WTC11 (cell line): ENCODE measurements around the gene FPR1.

Experiments used
- ZNF232 ChIP-seq: sonication (generic); formaldehyde crosslinking; IDR thresholded peaks from 2 replicates; pipeline ENCODE4 v1.8.0; 2022; ENCODE audit warnings: mild to moderate bottlenecking, missing genetic modification reagents
- TF ChIP-seq, protein P1 (sequence below): sonication (generic); formaldehyde crosslinking; IDR thresholded peaks from 2 replicates; pipeline ENCODE4 v1.8.1; 2022; ENCODE audit warnings: missing genetic modification reagents, borderline replicate concordance

DNA sequence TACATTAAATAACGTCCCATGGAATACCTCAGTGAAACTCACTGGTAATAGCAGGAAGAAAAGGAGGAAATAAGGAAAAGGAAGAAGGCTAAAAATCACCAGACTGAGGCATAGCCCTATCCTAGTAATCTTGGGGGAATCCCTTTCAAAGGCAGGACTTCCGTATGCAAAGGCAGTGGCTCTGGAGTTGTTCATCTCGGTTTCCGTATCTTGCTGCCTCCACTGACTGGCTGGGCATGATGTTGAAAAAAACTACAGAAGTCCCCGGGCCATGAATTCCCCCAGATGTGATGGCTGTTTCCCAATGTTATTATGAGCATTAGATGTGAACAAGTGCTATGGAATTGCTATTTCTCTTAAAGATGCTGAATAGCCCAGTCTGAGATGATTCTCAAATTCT is 14.8 kb upstream of the FPR1 start:
- TF ChIP-seq ZNF232 (CRISPR knock-in tag), result no peak
- TF ChIP-seq, protein P1, sequence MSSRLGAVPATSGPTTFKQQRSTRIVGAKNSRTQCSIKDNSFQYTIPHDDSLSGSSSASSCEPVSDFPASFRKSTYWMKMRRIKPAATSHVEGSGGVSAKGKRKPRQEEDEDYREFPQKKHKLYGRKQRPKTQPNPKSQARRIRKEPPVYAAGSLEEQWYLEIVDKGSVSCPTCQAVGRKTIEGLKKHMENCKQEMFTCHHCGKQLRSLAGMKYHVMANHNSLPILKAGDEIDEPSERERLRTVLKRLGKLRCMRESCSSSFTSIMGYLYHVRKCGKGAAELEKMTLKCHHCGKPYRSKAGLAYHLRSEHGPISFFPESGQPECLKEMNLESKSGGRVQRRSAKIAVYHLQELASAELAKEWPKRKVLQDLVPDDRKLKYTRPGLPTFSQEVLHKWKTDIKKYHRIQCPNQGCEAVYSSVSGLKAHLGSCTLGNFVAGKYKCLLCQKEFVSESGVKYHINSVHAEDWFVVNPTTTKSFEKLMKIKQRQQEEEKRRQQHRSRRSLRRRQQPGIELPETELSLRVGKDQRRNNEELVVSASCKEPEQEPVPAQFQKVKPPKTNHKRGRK (CRISPR knock-in tag), result no peak
